Transverse colon (tissue), 4 donors: ENCODE results near the gene ABHD15. TPM values are rescaled to one million over a fixed set of nuclear protein-coding genes. Genes with fewer than 3 reads are reported as not detected.

Source experiments
- DNase-seq: peaks from one replicate; pipeline ENCODE4 v3.0.0-alpha.2; 2019
- H3K27ac ChIP-seq, 4 donors: fragments of 200-600 bp; sonication (generic); 2 replicates each; pipeline ENCODE4 v1.5.1; 2016 to 2018; ENCODE audit warnings: inconsistent platforms in 4 of 4
- H3K27me3 ChIP-seq: fragments of 200-600 bp; sonication (generic); 2 replicates; pipeline ENCODE4 v1.5.1; 2017; ENCODE audit warnings: inconsistent platforms
- H3K36me3 ChIP-seq, 4 donors: fragments of 200-600 bp; sonication (generic); 2 replicates each; pipeline ENCODE4 v1.5.1; 2017 to 2019; ENCODE audit warnings: inconsistent platforms in 4 of 4
- H3K4me1 ChIP-seq, 4 donors: fragments of 200-600 bp; sonication (generic); 2 replicates each; pipeline ENCODE4 v1.5.1; 2017 to 2020; ENCODE audit warnings: inconsistent platforms in 4 of 4
- H3K4me3 ChIP-seq, 4 donors: fragments of 200-600 bp; sonication (generic); 1 replicate in 1 of 4; 2 replicates in 3 of 4; pipeline versions ENCODE4 v1.5.1 to v1.6.1; 2017 to 2019; ENCODE audit warnings: inconsistent platforms in 4 of 4
- H3K9me3 ChIP-seq, 2 donors: fragments of 200-600 bp; sonication (generic); 2 replicates each; pipeline ENCODE4 v1.5.1; 2017 to 2019; ENCODE audit warnings: inconsistent platforms in 2 of 2
- EP300 ChIP-seq: sonication (generic); formaldehyde crosslinking; IDR thresholded peaks from one replicate; pipeline ENCODE4 v1.6.1; 2017; ENCODE audit warnings: antibody characterized with exemption, low read depth
- POLR2A ChIP-seq: fragments of 450-650 bp; IDR thresholded peaks from one replicate; pipeline ENCODE4 v1.6.1; 2016; ENCODE audit warnings: antibody characterized with exemption, mild to moderate bottlenecking, moderate library complexity
- POLR2AphosphoS5 ChIP-seq, 3 donors: sonication (generic); formaldehyde crosslinking; IDR thresholded peaks; one replicate each; pipeline ENCODE4 v1.6.1; 2016; ENCODE audit warnings: antibody characterized with exemption in 3 of 3
- WGBS, 2 donors: methylation state at CpG; one replicate each; pipeline ENCODE4 v1.1.5; 2018; ENCODE audit warnings: low coverage in 1 of 2; 5-methylcytosine and 5-hydroxymethylcytosine counted together
- in situ Hi-C, 4 donors: fragments of 200-750 bp; cut with MboI; loops; one replicate each; pipeline versions ENCODE4 v1.15.0 to v1.15.1; 2017; ENCODE audit warnings: low sequenced_read_pairs in 3 of 4, low pct_ligation_motif_present in 1 of 4, low pct_unique_long_range_greater_than_20kb in 1 of 4
- intact Hi-C: fragments of 100-400 bp; cut with DNase I; formaldehyde crosslinking; loops from one replicate; pipeline ENCODE4 v1.15.1; 2023; ENCODE audit warnings: low total_unique reads
- total RNA-seq, 4 donors: library from RNA; depleted of rRNA; stranded (reverse); fragments of >200 nt; gene quantifications; one replicate each; pipeline ENCODE4 v1.1.0, GENCODE V29; 2016
- TF ChIP-seq, protein P1 (sequence below), 5 experiments: fragments of 200-600 bp in 3 of 5; fragments of 450-650 bp in 2 of 5; sonication (generic) in 3 of 5; IDR thresholded peaks; 1 replicate in 2 of 5; 2 replicates in 3 of 5; pipeline ENCODE4 v1.5.1; 2016 to 2017; ENCODE audit warnings: antibody characterized with exemption in 5 of 5, inconsistent platforms in 3 of 5, mild to moderate bottlenecking in 2 of 5, moderate library complexity in 1 of 5

Gene ABHD15
- total RNA-seq, 4 donors from 2014 or later, result 18.7 to 38.0 (median 24.6) TPM

DNA sequence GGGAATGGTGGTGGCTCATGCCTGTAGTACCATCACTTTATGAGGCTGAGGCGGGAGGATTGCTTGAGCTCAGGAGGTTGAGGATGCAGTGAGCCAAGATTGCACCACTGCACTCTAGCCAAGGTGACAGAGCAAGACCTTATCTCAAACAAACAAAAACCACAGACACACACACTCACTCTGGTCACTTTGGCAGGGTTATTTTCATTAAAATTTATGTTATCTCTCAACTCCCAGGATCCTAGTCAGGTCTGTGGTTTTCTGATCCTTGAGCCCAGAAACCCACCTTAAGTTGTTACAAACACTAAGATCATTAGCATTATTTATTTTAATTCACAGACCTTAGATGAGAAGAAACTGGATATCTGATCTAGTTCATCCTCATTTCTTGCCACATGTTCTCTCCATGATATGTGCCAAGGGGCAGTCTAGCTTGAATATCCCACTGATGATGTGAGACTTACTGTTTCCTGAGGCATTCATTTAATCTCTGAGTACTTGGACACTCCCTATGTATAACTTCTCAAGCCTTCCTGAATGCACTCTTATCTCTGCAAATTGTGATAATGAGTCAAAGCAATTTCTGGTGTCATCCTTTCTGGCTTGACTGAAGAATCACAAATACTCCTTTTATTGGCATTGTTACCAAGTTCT lies 9.6 kb downstream of the ABHD15 start:
- 100% methylated on average over 1 of the region's 1 CpG; no CpG with 5 or more reads in 1 of the 2 donors for WGBS, 2 donors
- TF ChIP-seq, protein P1, sequence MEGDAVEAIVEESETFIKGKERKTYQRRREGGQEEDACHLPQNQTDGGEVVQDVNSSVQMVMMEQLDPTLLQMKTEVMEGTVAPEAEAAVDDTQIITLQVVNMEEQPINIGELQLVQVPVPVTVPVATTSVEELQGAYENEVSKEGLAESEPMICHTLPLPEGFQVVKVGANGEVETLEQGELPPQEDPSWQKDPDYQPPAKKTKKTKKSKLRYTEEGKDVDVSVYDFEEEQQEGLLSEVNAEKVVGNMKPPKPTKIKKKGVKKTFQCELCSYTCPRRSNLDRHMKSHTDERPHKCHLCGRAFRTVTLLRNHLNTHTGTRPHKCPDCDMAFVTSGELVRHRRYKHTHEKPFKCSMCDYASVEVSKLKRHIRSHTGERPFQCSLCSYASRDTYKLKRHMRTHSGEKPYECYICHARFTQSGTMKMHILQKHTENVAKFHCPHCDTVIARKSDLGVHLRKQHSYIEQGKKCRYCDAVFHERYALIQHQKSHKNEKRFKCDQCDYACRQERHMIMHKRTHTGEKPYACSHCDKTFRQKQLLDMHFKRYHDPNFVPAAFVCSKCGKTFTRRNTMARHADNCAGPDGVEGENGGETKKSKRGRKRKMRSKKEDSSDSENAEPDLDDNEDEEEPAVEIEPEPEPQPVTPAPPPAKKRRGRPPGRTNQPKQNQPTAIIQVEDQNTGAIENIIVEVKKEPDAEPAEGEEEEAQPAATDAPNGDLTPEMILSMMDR (IDR thresholded peaks at IDR 0.05), result no peak
- no peak for TF ChIP-seq POLR2A
- no peak for TF ChIP-seq EP300
- no peak for TF ChIP-seq POLR2AphosphoS5 (IDR thresholded peaks at IDR 0.05)
- in situ Hi-C loops, result no loop called here

DNA sequence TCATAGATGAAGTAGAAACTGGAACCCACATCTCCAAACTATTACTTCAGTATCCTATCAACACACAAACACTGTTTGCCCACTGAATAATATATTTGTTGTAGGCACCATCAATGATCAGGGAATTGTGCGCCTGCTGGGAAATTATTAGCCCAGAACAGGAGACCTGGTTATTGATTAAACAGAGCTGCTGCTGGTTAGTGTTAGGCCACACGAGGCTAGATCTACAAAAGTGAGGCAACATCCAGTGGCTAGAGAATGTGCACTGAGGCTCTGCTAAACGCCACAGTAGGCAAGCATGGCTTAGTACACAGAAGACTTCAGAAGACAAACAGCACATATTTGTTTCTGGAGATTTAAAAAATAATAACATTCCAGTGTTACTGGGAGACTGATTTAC lies 11.0 kb downstream of the ABHD15 start:
- Histone ChIP-seq H3K9me3 (no peaks in the 10 kb centered on the region), H3K4me3 (no peak overlapping the region), H3K27ac (no peak overlapping the region), H3K27me3 (no peaks in the 10 kb centered on the region), H3K4me1 (peaks cover 0 to 5% (median under 1%) of the 10 kb centered on the region in 4 donors), H3K36me3 (no peaks in the 10 kb centered on the region)
- WGBS, 2 donors, result 58 to 72% methylated on average over 2 to 3 of the region's 3 CpGs
- DNase-seq, result no peak
- TF ChIP-seq POLR2A, result no peak
- TF ChIP-seq POLR2AphosphoS5 (IDR thresholded peaks at IDR 0.05), result no peak
- TF ChIP-seq, protein P1 (IDR thresholded peaks at IDR 0.05), result no peak
- TF ChIP-seq EP300, result no peak
- in situ Hi-C loops, result no loop called here
- intact Hi-C loops, result loop anchor here (5.0 kb wide), 1 partner anchor 414 kb away; no protein-coding TSS in a partner anchor

More for the DNA sequence above, 9.6 kb downstream of the ABHD15 start:
- H3K9me3 ChIP-seq, result no peaks in the 10 kb centered on the region
- H3K4me3 ChIP-seq, result no peak overlapping the region
- peaks cover 0 to 15% (median 2%) of the 10 kb centered on the region in 4 donors for H3K4me1 ChIP-seq
- H3K27ac ChIP-seq, result no peak overlapping the region
- H3K27me3 ChIP-seq, result no peaks in the 10 kb centered on the region
- DNase-seq, result no peak
- no peaks in the 10 kb centered on the region for H3K36me3 ChIP-seq
- intact Hi-C loops, result loop anchor here (5.0 kb wide), 1 partner anchor 415 kb away; no protein-coding TSS in a partner anchor

DNA sequence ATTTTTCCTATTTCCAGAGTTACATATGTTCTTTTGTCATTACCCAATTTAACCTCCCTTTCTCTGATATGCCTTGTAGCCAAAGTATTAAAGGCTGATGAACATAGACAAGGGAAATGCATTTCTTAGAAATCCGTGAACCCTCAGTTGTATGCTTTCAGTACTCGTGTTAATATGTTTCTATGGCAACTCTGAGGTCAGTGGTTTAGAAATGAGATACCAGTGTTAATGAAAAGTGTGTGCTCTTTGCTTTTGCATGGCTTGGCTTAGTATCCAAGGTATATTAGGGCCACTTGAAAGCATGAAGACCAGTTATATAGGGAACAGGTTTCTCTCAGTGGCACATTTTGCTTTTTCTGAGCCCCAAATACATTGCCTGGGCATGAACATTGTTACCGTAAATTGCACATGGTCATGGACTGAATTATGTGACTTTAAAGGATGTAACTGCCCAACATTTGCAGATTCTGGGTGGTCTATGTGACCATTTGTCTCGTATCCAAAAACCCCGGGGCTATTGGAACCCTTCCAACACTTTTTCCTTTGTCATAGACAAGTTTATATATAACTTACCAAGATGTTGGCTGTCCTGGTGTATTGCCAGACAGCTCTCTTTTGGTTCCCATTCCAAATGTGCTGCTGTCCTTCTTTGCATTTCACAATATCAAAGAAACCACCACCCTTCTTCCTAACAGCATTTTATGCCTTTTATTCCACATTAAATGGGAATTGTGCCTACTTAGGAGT lies 17.5 kb downstream of the ABHD15 start:
- WGBS, 2 donors, result 43 to 50% methylated on average over 5 of the region's 5 CpGs

DNA sequence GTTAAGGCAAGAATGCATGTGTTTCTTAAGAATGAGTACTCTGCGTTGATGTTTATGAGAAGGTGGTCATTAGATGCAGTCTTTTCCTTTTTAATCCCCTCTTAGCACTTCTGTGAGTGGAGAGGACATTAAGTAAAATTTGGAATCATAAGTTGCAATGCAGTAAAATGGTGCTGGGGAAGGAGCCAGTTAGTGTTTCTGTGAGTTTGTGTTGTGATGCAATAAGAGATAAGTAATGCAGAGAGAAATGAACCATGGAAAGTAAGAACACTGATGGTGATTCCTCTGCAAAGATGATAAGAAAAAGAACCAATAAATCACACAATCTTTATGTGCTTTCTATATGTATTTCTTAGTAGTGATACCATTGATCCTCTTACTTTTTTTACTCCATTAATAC lies 20.0 kb downstream of the ABHD15 start:
- intact Hi-C loops (no loop called here), in situ Hi-C loops (loop anchor here in 1 of 4 donors (25.0 kb wide), 1 partner anchor 185 kb away; no protein-coding TSS in a partner anchor)

More for the DNA sequence above, 17.5 kb downstream of the ABHD15 start:
- Histone ChIP-seq H3K27ac (no peak overlapping the region), H3K27me3 (no peaks in the 10 kb centered on the region), H3K36me3 (no peaks in the 10 kb centered on the region), H3K4me3 (no peak overlapping the region), H3K4me1 (peaks cover 0 to 6% (median 0%) of the 10 kb centered on the region in 4 donors), H3K9me3 (no peaks in the 10 kb centered on the region)
- TF ChIP-seq EP300 (no peak), POLR2AphosphoS5 (IDR thresholded peaks at IDR 0.05) (no peak), POLR2A (no peak)
- TF ChIP-seq, protein P1 (IDR thresholded peaks at IDR 0.05), result no peak
- DNase-seq, result no peak
- in situ Hi-C loops (loop anchor here in 1 of 4 donors (25.0 kb wide), 1 partner anchor 187 kb away; no protein-coding TSS in a partner anchor), intact Hi-C loops (no loop called here)

More for the DNA sequence above, 20.0 kb downstream of the ABHD15 start:
- no peak for DNase-seq
- Histone ChIP-seq H3K27me3 (no peaks in the 10 kb centered on the region), H3K36me3 (peaks cover 0 to 9% (median 0%) of the 10 kb centered on the region in 4 donors), H3K27ac (no peak overlapping the region), H3K4me3 (no peak overlapping the region), H3K9me3 (no peaks in the 10 kb centered on the region), H3K4me1 (peaks cover 0 to 6% (median 0%) of the 10 kb centered on the region in 4 donors)
- WGBS, 2 donors, result 89 to 100% methylated on average over 1 of the region's 1 CpG
- TF ChIP-seq EP300, result no peak
- no peak for TF ChIP-seq POLR2A
- no peak for TF ChIP-seq POLR2AphosphoS5 (IDR thresholded peaks at IDR 0.05)
- TF ChIP-seq, protein P1 (IDR thresholded peaks at IDR 0.05), result no peak
